H1 (cell line): Measurements from ENCODE around the gene LRRC43. TPM values are rescaled to one million over a fixed set of nuclear protein-coding genes. Genes with fewer than 3 reads are reported as not detected.

Experiments used
- CBX5 ChIP-seq: fragments of 300-800, 300-1000 bp; sonication (generic); IDR thresholded peaks from 2 replicates; pipeline ENCODE4 v1.7.1; 2016; ENCODE audit warnings: antibody characterized with exemption, low read length, low read depth
- SP2 ChIP-seq: IDR thresholded peaks from 2 replicates; pipeline ENCODE4 v1.6.1; 2012; ENCODE audit warnings: mild to moderate bottlenecking, low read length, inconsistent platforms
- polyA plus RNA-seq, 7 experiments: library from polyadenylated mRNA; depleted of rRNA in 3 of 7; stranded (reverse) in 5 of 7; unstranded in 2 of 7; fragments of >200 nt in 5 of 7; fragments of 200-250 nt in 2 of 7; gene quantifications; 1 replicate in 5 of 7; 2 replicates in 1 of 7; 4 replicates in 1 of 7; pipeline versions ENCODE4 v1.2.1 to v1.2.3, GENCODE V29; 2011 to 2013; ENCODE audit warnings: missing spikeins in 2 of 7, mixed read lengths in 2 of 7
- total RNA-seq: library from RNA; stranded (reverse); fragmentation: NEBNext Ultra II Directional; extraction: Animal tissue kit (Norgen Biotek cat#: 25700); gene quantifications from 2 replicates; pipeline ENCODE4 v1.2.1, GENCODE V29; 2021

Gene LRRC43
- total and polyA plus RNA-seq, 2 of the 8 experiments (the other 6 are each of a cell fraction or from before 2014, with no cell fraction given), result 0.35 to 0.44 TPM

- TF ChIP-seq CBX5 (no peak), SP2 (no peak)
These were observed 42.3 kb upstream of the LRRC43 start (continued) for GRCh38 chr12:122140467-122141257.
